GM21529 (cell line): Measurements from ENCODE around the gene DNAJC7.

Source experiments
- ATAC-seq: cut with Tn5 transposase; IDR thresholded peaks from one replicate; pipeline ENCODE4 v1.9.1; 2021; ENCODE audit not compliant: unreplicated experiment

The DNAJC7 gene, protein sequence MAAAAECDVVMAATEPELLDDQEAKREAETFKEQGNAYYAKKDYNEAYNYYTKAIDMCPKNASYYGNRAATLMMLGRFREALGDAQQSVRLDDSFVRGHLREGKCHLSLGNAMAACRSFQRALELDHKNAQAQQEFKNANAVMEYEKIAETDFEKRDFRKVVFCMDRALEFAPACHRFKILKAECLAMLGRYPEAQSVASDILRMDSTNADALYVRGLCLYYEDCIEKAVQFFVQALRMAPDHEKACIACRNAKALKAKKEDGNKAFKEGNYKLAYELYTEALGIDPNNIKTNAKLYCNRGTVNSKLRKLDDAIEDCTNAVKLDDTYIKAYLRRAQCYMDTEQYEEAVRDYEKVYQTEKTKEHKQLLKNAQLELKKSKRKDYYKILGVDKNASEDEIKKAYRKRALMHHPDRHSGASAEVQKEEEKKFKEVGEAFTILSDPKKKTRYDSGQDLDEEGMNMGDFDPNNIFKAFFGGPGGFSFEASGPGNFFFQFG

DNA sequence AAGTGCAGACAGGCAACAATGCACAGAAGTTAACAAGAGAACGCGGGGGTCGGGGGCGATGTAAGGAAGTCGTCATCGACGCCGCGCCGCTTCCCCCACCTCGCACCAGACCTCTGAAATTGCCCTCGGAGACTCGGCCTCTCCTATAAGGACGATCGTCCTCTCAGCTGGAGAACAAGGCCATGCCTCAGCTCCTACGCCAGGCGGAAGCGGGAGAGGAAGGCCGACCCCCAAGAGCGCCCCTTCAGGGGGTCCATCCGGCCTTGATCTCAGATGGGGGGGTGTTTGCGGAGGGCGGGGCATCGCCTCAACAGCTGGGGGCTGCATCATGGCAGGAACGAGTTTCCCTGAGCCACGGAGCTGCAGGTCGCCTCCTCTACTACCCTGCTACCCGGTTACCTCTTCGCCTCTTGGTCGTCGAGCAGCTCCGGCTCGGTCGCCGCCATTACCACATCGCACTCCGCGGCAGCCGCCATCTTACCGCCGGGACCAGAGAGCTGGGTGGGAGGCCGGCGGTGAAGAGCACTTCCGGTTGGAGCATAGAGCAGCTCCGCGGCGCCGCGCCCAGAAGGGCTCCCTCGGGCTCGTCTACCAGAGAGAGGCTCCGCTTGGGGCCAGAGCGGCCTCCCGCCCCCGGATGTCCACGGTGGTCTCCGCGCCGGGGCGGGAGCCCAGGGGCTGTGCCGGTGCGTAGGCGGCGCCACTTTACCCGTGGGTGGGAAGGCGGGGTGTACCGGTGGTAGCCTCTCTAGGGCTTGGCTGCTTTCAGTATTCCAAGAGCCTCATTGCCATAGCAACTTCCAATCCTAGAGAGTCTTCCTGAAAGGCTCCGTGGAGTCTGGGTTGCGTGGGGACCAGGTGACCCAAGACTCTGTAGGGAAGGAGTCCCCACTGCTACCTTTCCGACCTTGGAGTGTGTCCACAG lies at the start of gene DNAJC7:
Gene DNAJC7, minus strand, starts transcription at position 499 of the 925 bp plus-strand sequence. Its CDS starts 23 bp downstream, at position 476.
- peak; percentile 80 for ATAC-seq

DNA sequence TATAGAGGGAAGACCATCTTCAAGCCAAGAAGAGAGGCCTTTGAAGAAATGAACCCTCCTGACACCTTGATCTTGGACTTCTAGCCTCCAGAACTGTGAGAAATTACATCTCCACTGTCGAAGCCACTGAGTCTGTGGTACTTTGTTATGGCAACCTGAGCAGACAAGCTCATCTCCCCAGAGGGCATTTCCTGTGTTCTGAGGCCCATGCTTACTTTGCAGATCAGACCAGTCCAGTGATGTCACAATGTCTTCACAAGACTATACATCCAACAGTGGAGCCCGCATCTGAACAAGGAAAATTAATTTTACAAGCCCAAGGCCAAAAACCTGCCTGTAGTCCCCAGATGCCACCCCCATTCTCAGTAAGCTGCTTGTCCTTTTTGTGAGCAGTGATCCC lies 48.0 kb upstream of the DNAJC7 start:
- ATAC-seq, result no peak

DNA sequence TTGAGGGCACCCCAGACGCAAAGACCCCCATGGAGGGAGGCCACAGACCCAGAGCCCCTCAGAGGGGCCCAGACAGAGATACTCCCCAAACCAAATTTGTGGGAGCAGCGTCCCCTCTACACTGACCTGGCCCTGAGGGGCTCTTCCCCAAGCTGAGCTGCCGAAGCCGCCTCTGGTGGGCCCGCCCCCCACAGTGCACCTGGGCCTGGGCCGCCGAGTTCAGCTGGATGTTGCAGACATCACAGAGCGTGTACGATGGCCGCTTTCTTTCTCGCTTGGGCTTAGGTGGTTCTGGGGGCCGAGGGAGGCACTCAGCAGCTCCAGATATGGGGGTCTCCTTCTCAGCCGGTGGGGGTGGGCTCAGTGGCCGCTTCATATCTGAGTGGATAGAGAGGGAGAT lies 45.4 kb upstream of the DNAJC7 start:
- no peak for ATAC-seq

DNA sequence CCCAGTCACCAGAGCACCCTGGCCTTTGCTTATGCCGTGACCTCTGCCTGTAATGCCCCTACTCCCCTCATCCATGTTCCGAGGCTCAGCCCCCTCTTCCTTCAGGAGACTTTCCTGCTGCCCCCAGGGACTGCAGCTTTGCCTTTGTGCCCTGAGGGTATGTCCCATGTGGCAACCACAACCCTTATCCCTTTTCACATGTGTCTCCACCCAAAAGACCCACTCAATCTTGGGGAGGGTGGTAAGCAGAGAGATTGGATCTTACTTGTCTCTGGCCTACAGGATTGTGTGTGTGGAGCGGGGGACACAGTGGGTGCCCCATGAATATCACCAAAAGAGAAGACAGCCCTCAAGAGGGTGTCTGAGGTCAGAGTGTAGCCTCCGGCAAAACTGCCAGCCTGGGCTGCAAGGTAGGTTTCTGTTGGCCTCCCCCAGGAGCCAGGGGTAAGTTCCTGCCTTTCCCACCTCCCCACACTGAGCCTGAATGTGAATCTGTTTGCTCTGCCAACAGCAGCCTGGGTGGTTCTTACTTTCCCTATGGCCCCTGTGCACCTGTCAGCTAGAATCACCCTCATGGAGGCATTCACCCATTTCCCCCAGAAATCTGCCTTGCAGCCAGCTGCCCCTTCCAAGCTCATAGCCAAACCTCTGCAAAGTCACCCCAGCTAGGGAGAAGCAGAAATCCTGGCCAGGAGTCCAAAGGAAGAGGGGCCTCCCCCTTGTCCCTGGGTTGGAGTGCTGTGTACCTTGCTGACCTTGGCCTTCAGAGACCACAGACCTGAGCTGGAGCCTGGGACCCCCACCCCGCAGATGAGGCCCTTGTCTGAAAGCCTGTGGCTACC lies 44.6 kb upstream of the DNAJC7 start:
- no peak for ATAC-seq

DNA sequence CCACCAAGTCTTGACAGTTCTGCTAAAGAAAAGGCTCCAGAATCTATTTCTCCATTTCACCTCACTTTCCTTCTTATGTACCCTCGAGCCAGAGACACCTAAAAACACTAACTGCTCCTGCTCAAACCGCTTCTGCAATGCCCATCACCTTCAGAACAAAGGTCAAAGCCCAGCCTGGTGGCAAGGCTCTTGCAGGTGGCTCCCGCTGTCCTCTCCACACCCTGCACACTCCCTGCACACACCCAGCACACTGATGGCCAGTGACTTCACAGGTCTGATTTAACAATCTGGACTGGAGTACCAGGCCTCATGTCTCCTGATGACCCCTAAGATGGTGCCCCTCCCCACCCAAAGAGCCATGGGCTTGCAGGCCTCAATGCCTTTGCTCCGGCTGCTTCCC lies 43.0 kb upstream of the DNAJC7 start:
- no peak for ATAC-seq

DNA sequence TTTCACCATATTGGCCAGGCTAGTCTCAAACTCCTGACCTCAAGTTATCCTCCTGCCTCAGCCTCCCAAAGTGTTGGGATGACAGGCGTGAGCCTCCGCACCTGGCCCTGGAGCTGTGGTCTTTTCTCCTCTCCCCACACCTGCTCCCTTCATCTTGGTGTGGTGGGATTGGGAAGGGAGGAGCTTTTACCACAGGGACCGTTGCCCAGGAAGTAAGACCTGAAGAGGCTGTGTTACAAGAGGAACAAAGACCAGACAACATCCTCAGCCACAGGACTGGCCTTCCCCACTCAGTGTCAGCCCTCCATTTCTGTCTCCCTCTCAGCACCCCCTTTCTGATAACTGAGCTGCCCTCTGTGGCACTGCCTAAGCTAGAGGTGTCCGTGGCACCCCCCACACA lies 42.6 kb upstream of the DNAJC7 start:
- no peak for ATAC-seq

DNA sequence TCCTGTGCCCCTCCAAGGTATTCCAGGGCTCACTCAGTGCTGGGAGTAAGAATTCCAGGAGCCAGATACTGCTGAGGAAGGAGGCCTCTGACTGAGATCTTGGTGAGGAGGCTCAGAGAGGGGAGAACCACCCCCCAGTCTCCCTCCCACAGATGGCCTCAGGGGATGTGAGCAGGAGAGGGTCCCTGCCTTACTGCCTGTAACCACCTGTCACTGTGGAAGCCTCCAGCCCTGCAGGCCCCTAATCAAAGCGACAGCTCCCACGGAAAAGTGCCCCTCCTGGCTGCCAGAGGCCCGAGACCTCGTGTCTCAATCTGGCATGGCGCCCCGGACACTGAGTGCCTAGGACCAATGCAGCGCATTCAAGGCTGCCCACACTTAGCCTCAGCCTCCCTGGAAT lies 40.8 kb upstream of the DNAJC7 start:
- ATAC-seq, result no peak

DNA sequence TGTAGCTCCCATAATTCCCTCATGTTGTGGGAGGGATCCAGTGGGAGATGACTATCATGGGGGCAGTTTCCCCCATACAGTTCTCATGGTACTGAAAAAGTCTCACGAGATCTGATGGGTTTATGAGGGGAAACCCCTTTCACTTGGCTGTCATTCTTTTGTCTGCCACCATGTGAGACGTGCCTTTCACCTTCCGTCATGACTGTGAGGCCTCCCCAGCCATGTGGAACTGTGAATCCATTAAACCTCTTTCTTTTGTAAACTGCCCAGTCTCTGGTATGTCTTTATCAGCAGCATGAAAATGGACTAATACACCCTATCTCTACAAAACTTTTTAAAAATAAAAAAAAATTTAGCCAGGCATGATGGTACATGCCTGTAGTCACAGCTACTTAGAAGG lies 39.4 kb upstream of the DNAJC7 start:
- no peak for ATAC-seq

DNA sequence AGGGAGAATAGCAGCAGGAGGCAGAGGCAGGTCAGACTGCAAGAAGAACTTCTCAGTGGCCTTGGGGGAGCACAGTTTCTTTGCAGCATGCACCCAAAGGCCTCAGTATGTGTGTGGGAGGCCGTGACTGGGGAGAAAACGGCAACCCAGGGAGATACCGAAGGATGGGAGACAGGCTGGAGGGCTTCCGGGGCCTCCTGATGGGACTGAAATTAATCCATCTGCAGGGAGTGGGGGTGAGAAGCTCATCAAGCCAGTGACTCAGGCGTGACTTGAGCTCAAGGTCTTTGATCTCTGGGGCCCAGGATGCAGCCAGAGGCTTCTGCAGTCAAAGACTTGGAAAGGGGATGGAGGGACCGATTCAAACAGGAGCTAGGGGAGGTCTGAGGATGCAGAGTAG lies 38.3 kb upstream of the DNAJC7 start:
- ATAC-seq, result no peak

DNA sequence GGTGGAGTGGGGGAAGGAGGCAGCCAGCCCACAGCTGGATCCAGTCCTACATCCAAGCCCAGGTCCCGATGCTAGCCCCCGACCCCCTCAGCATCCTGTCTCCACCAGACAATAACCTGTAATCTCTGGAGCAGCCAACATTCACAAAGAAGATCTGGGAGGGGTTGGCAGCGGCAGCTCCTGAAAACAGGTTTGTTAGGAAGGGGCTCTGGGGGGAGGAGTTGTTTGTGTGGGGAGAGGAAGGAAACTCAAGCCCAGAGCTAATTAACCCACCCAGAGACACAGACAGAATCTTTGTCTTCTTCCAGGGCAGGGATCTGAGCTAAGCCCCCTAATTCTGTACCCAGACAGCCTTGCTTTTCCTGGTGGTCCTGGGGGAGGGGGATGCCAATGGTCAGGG lies 37.8 kb upstream of the DNAJC7 start:
- no peak for ATAC-seq

DNA sequence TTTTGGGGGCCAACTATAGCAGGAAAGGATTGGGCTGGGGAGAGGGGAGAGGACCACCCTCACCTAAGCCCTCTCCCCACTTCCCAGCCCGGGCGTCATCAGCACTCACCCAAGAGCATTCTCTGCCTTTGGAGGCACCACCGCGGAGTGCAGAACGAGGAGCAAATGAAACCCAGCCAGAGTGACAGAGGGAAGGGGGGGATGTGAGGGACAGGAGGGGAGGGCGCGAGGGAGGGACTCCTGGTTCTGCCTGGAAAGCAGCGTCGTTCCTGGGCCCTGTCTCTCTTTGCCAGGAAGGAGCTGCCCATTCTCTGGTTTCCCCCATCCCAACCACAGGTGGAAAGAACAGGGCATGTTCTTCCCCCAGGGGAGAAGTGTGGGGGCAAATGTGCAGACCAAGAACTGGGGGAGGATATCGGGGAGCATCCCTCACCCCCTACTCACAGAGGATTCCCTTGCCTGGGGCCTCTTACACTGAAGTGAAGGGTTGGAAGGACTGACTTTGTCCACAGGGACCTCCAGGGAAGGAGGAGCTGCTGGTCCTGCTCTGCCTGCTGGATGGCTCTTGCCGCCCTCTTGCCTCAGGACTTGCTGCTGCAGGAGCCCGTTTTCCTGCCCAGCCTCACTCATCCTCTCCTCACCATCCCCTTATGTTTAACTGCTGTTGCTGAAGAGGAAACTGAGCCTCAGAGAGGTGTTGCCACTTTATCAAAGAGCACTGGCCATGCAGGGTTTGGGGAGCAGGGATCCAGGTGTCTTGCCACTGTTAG lies 36.7 kb upstream of the DNAJC7 start:
- no peak for ATAC-seq

DNA sequence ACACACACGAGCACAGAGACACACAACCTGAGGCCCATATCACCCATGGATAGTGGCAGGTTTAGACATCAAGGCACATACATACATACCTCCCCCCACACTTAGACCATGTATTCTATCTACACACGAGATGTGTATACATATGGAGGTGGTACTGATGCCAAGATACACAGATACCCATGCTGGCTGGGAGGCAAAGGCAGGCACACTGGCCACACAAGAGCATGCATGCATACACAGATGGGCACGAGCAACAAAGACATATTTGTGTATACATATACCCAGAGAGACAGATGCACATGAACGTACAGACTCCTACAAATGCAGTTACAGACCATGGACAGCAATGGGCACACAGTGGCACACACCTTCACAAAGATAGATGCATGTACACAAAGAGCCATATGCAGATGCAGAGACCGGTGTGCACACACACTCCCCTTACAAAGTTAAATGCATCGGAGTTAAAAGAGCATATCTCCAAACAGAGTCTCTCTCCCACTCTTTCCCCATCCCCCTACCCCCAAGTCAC lies 35.2 kb upstream of the DNAJC7 start:
- ATAC-seq, result no peak

DNA sequence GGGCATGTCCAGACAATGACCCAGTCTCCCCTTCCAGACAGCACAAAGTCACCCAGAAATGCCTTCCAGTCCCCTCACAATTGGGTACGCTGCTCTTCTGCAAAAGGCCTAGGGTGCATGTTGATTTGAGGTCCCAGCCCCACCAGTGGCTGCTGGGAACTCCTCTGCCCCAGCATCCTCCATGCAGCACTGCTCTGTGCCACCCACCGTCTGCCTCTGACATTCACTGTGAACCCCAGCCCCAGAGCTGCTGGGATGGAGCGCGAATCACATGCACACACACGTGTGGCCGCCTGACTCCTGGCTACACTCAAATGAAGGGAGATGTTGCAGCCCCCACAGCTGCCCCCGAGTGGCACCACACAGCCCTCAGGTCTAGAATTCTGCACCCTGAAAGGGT lies 34.4 kb upstream of the DNAJC7 start:
- ATAC-seq, result no peak

DNA sequence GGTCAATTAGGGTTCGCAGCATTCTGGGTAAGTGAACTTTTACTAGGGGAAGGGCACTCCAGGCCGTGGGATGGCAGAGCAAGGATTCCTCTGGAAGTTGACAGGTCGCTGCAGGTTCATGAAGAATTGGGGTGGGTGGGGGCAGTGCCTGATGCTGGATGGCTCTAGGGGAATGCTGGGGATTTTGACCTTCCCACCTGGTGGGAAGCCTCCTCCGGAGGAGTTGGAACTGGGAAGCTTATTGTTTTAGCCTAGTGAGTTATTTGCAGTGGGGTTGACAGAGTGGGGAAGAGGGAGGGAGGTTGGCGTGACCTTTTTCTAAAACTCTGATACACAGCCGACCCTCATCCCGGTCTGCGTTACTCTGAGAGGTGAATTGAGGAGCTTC lies 33.8 kb upstream of the DNAJC7 start:
- ATAC-seq, result no peak

DNA sequence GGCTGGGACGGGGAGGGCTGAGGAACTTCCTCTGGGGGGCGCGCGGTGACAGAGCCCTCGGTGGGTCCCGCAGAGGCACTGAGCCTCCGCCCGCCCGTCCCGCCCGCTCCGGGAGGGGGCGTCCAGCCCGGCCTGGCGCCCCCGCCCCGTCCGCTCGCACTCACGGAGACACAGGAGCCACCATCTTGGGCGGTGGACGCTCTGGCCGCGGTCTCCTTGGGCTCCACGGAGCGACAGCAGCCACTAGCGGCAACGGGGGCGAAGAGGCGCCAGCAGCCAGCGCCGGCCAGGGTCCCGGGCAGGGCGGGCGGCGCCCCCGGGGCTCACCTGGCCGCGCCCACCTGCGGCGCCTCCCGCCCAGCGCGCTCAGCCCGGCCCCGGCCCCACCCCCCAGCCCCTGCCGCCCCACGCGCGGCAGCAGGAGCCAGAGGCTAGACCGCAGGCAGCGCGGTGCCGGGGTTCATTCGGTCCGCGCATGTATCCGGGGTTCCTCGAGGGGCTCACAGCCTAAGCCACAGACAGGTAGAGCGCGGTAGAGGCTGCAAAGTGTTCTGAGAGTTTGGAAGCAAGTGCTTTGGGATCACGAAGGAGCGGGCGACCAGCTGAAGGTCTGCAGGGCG lies 33.3 kb upstream of the DNAJC7 start, which contains the start of gene C17orf113:
Gene C17orf113, minus strand, starts transcription at position 209 of the 620 bp plus-strand sequence. CDS start 7,225 bp downstream, outside the sequence.
- no peak for ATAC-seq

DNA sequence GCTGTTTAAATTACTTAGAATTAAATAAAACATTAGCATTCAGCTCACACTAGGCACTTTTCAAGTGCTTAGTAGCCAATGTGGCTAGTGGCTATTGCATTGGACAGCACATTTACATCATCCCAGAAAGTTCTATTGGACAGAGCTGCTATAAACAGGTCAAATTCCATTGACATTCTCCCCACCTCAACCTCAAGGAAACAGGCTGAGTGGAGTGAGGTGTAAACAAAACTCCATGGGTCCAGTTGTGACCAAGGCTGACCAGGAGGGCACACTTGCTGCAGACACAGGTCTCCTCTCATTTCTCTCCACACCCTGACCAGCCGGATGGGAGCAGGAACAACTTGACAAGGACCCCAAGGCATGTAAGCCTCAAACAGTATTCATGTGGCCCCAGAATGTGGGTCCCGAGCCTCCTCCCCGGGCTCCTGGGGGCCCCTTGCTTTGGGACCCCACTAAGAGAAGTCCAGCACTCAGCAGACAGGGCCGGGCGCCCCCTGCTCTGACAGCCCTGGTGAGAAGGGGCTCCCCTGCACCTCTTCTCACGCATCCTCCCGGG lies 32.7 kb upstream of the DNAJC7 start:
- ATAC-seq, result no peak

DNA sequence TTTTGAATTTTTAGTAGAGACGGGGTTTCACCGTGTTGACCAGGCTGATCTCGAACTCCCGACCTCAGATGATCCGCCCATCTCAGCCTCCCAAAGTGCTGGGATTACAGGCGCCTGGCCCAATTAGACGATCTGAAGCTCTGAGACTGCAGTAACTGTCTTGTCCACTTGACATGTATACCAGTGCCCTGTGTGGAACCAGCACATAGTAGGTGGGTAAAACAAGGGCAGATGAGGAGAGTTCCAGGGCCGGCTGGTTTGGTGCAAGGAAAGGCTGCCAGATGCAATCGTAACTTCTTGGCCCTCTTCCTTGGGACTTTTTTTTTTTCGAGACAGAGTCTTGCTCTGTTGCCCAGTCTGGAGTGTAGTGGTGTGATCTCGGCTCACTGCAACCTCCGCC lies 30.1 kb upstream of the DNAJC7 start:
- ATAC-seq, result no peak

DNA sequence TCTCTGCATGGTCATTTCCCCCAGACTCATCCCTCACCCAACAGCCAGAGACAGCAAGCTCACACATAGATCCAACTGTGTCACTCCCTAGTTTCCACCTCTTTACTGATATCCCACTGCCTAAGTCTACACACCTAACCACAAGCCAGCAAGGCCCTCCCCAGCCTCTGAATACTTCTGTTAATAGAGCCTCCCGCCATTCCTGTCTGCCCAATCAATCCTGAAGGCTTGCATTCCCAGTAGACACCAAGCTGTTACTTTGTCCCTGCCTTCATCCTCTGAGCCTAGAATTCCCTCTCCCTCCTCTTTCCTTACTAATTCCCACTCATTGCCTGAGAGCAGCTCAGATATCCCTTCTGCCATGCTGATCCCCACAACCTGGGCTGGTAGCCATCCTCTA lies 28.5 kb upstream of the DNAJC7 start:
- ATAC-seq, result no peak
